PFSK-1 (cell line): ENCODE measurements around the gene ANO10.

Source experiments
- FOXP2 ChIP-seq: optimal IDR thresholded peaks from 2 replicates; pipeline ENCODE3; 2011; ENCODE audit warnings: borderline replicate concordance, control low read depth, inconsistent platforms; ENCODE audit not compliant: insufficient read depth; ENCODE audit errors: extremely low read length, extremely low read depth
- POLR2AphosphoS5 ChIP-seq: IDR thresholded peaks from 2 replicates; pipeline ENCODE4 v1.6.1; 2012; ENCODE audit warnings: low read depth, mild to moderate bottlenecking, control low read depth, low read length, moderate library complexity
- SIN3A ChIP-seq: IDR thresholded peaks from 2 replicates; pipeline ENCODE4 v1.6.1; 2012; ENCODE audit warnings: mild to moderate bottlenecking, low read length, moderate library complexity, borderline replicate concordance; ENCODE audit not compliant: insufficient read depth
- TAF1 ChIP-seq: IDR thresholded peaks from 2 replicates; pipeline ENCODE4 v1.6.1; 2012; ENCODE audit warnings: low read length, control low read depth, borderline replicate concordance; ENCODE audit not compliant: insufficient read depth
- TF ChIP-seq, protein P1 (sequence below), 2 experiments: IDR thresholded peaks; 2 replicates each; pipeline versions ENCODE4 v1.6.1 to v1.8.0; 2011 to 2012; ENCODE audit warnings: low read depth in 2 of 2, low read length in 2 of 2, control low read depth in 1 of 2, inconsistent platforms in 1 of 2, mild to moderate bottlenecking in 1 of 2, moderate library complexity in 1 of 2; ENCODE audit not compliant: insufficient read depth in 1 of 2

ANO10 gene

GRCh38 chr3:43331381-43331780 is 290.4 kb downstream of the ANO10 start:
- TF ChIP-seq FOXP2 (no peak), SIN3A (no peak), TAF1 (no peak), POLR2AphosphoS5 (no peak)
- TF ChIP-seq, protein P1, sequence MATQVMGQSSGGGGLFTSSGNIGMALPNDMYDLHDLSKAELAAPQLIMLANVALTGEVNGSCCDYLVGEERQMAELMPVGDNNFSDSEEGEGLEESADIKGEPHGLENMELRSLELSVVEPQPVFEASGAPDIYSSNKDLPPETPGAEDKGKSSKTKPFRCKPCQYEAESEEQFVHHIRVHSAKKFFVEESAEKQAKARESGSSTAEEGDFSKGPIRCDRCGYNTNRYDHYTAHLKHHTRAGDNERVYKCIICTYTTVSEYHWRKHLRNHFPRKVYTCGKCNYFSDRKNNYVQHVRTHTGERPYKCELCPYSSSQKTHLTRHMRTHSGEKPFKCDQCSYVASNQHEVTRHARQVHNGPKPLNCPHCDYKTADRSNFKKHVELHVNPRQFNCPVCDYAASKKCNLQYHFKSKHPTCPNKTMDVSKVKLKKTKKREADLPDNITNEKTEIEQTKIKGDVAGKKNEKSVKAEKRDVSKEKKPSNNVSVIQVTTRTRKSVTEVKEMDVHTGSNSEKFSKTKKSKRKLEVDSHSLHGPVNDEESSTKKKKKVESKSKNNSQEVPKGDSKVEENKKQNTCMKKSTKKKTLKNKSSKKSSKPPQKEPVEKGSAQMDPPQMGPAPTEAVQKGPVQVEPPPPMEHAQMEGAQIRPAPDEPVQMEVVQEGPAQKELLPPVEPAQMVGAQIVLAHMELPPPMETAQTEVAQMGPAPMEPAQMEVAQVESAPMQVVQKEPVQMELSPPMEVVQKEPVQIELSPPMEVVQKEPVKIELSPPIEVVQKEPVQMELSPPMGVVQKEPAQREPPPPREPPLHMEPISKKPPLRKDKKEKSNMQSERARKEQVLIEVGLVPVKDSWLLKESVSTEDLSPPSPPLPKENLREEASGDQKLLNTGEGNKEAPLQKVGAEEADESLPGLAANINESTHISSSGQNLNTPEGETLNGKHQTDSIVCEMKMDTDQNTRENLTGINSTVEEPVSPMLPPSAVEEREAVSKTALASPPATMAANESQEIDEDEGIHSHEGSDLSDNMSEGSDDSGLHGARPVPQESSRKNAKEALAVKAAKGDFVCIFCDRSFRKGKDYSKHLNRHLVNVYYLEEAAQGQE (IDR thresholded peaks at IDR 0.05; ENCODE audit: insufficient read depth in 1 of 2, low read depth in 2 of 2, low read length in 2 of 2) = no peak

GRCh38 chr3:43330981-43331380 is 290.8 kb downstream of the ANO10 start:
- no peak for TF ChIP-seq POLR2AphosphoS5
- no peak for TF ChIP-seq FOXP2
- TF ChIP-seq SIN3A = no peak
- no peak for TF ChIP-seq TAF1
- TF ChIP-seq, protein P1 (IDR thresholded peaks at IDR 0.05; ENCODE audit: insufficient read depth in 1 of 2, low read depth in 2 of 2, low read length in 2 of 2) = no peak

- TF ChIP-seq TAF1 (no peak), POLR2AphosphoS5 (no peak), SIN3A (no peak), FOXP2 (no peak)
- TF ChIP-seq, protein P1 (IDR thresholded peaks at IDR 0.05; ENCODE audit: insufficient read depth in 1 of 2, low read depth in 2 of 2, low read length in 2 of 2) = no peak
Observed at GRCh38 chr3:43328653-43329052, 293.2 kb downstream of the ANO10 start.

- TF ChIP-seq FOXP2 = no peak
- TF ChIP-seq, protein P1 (IDR thresholded peaks at IDR 0.05; ENCODE audit: insufficient read depth in 1 of 2, low read depth in 2 of 2, low read length in 2 of 2) = no peak
- no peak for TF ChIP-seq TAF1
- no peak for TF ChIP-seq SIN3A
- no peak for TF ChIP-seq POLR2AphosphoS5
Observed at GRCh38 chr3:43327582-43327979, 294.2 kb downstream of the ANO10 start.

DNA sequence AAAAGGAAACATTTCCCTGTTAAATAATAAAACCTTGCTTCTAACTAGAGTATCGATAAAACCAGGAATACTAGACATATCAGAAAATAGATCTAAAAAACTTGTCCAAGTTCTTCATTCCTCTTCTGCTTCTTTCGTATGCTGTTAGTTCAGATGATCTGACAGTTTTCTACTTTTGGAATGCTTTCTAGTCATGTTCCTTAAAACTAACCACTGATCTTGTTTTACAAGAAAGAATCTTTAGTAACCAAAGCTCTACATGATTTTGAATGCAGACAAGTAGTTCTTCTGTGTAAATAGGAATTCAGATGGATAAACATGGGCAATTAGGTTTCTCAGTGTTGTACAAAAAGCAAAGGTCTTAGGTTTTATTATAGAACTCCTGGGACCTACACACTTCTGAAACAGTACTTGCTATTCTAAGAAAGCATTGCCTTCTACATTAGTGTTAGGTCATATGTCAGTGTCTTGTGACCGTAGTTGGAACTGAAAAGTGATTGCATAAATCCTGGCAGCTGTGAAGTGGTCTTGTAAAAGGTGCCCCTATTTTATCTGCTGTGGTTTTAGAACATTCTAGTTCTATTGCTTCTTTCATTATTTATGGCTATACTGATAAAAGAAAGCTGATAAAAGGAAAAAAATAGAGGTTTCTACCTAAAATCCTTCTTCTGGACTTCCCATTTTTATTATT is 294.8 kb downstream of the ANO10 start:
- TF ChIP-seq SIN3A (no peak), POLR2AphosphoS5 (no peak), TAF1 (no peak), FOXP2 (no peak)
- TF ChIP-seq, protein P1 (IDR thresholded peaks at IDR 0.05; ENCODE audit: insufficient read depth in 1 of 2, low read depth in 2 of 2, low read length in 2 of 2) = no peak
